HEK293 (cell line): Measurements from ENCODE around the gene RPSA.
"Not testable (repeated sequence)": the region's sequence is repeated elsewhere in the genome, so short reads cannot be mapped to it uniquely, and the experiment has no call there.

ENCODE experiments used
- CTCF ChIA-PET: fragments of 350-600 bp; formaldehyde crosslinking; extraction: SDS; loops from one replicate; lab custom pipeline; 2021; ENCODE audit warnings: antibody characterized with exemption; lab: Yijun Ruan, JAX
- POLR2A ChIA-PET: fragments of 300-600 bp; formaldehyde crosslinking; extraction: SDS; loops from one replicate; lab custom pipeline; 2020; ENCODE audit warnings: antibody characterized with exemption, inconsistent platforms; lab: Yijun Ruan, JAX
- H3K27ac ChIP-seq: fragments of 200-500 bp; sonication (Bioruptor generic); 2 replicates; pipeline ENCODE4 v1.5.1; 2014; ENCODE audit warnings: low read depth, low read length, control low read depth, inconsistent platforms; ENCODE audit errors: extremely low read depth
- H3K36me3 ChIP-seq, 2 experiments: fragments of 200-500 bp in 1 of 2; sonication (Bioruptor generic) in 1 of 2; 1 replicate in 1 of 2; 2 replicates in 1 of 2; pipeline ENCODE4 v1.5.1; 2014 to 2017; ENCODE audit warnings: inconsistent platforms in 2 of 2, low read length in 2 of 2; ENCODE audit not compliant: control insufficient read depth in 2 of 2, insufficient read depth in 1 of 2
- H3K4me1 ChIP-seq: fragments of 200-500 bp; sonication (Bioruptor generic); 2 replicates; pipeline ENCODE4 v1.5.1; 2014; ENCODE audit warnings: mild to moderate bottlenecking, low read length, inconsistent platforms; ENCODE audit not compliant: control insufficient read depth, insufficient read depth
- H3K4me3 ChIP-seq: 2 replicates; pipeline ENCODE4 v1.5.1; 2011; ENCODE audit warnings: low read depth, mild to moderate bottlenecking, control low read depth, low read length, moderate library complexity
- H3K9me3 ChIP-seq: fragments of 200-500 bp; sonication (Bioruptor generic); 2 replicates; pipeline ENCODE4 v1.5.1; 2014; ENCODE audit warnings: low read depth, low read length, inconsistent platforms; ENCODE audit not compliant: control insufficient read depth, insufficient read depth
- HOXC10 ChIP-seq: sonication (generic); formaldehyde crosslinking; IDR thresholded peaks from 2 replicates; pipeline ENCODE4 v1.8.1; 2023; ENCODE audit warnings: mild to moderate bottlenecking, missing genetic modification reagents
- PRDM4 ChIP-seq: fragments of 450-650 bp; formaldehyde crosslinking; IDR thresholded peaks from 2 replicates; pipeline ENCODE4 v1.5.1; 2017; ENCODE audit warnings: missing biosample characterization, missing genetic modification characterization
- YY1 ChIP-seq: fragments of 450-650 bp; formaldehyde crosslinking; IDR thresholded peaks from 2 replicates; pipeline ENCODE4 v1.5.1; 2018; ENCODE audit warnings: missing biosample characterization, missing genetic modification characterization
- ZNF140 ChIP-seq: fragments of 450-650 bp; formaldehyde crosslinking; IDR thresholded peaks from 2 replicates; pipeline ENCODE4 v1.5.1; 2016; ENCODE audit warnings: missing biosample characterization, missing genetic modification characterization
- ZNF175 ChIP-seq: fragments of 450-650 bp; formaldehyde crosslinking; IDR thresholded peaks from 2 replicates; pipeline ENCODE4 v1.5.1; 2016; ENCODE audit warnings: missing biosample characterization, missing genetic modification characterization
- ZNF2 ChIP-seq: fragments of 450-650 bp; formaldehyde crosslinking; IDR thresholded peaks from 2 replicates; pipeline ENCODE4 v1.5.1; 2016; ENCODE audit warnings: missing biosample characterization, missing genetic modification characterization
- ZNF274 ChIP-seq, 2 experiments: fragments of 200-500 bp in 1 of 2; fragments of 450-650 bp in 1 of 2; sonication (Bioruptor generic) in 1 of 2; formaldehyde crosslinking in 1 of 2; IDR thresholded peaks; 2 replicates each; pipeline versions ENCODE4 v1.5.1 to v1.6.1; 2014 to 2016; ENCODE audit warnings: borderline replicate concordance in 1 of 2, inconsistent platforms in 1 of 2, low read length in 1 of 2, missing biosample characterization in 1 of 2, missing genetic modification characterization in 1 of 2
- ZNF302 ChIP-seq: fragments of 450-650 bp; formaldehyde crosslinking; IDR thresholded peaks from 2 replicates; pipeline ENCODE4 v1.5.1; 2016; ENCODE audit warnings: missing biosample characterization, missing genetic modification characterization, low read depth
- ZNF394 ChIP-seq: fragments of 450-650 bp; formaldehyde crosslinking; IDR thresholded peaks from 2 replicates; pipeline ENCODE4 v1.5.1; 2016; ENCODE audit warnings: missing biosample characterization, missing genetic modification characterization, mild to moderate bottlenecking, moderate library complexity, borderline replicate concordance
- ZNF518A ChIP-seq: fragments of 450-650 bp; formaldehyde crosslinking; conservative IDR thresholded peaks from 2 replicates; pipeline ENCODE4 v1.5.1; 2016; ENCODE audit warnings: low read depth, missing biosample characterization, missing genetic modification characterization
- ZNF610 ChIP-seq: fragments of 450-650 bp; formaldehyde crosslinking; IDR thresholded peaks from 2 replicates; pipeline ENCODE4 v1.5.1; 2016; ENCODE audit warnings: missing biosample characterization, missing genetic modification characterization, borderline replicate concordance
- ZNF629 ChIP-seq: fragments of 450-650 bp; formaldehyde crosslinking; IDR thresholded peaks from 2 replicates; pipeline ENCODE4 v1.5.1; 2017; ENCODE audit warnings: missing biosample characterization, missing genetic modification characterization
- ZSCAN30 ChIP-seq: fragments of 450-650 bp; IDR thresholded peaks from 2 replicates; pipeline ENCODE4 v1.5.1; 2018; ENCODE audit warnings: missing biosample characterization, mild to moderate bottlenecking, missing genetic modification characterization, moderate library complexity
- ZXDB ChIP-seq: fragments of 450-650 bp; formaldehyde crosslinking; IDR thresholded peaks from 2 replicates; pipeline ENCODE4 v1.5.1; 2016; ENCODE audit warnings: missing biosample characterization, missing genetic modification characterization
- TF ChIP-seq, protein P1 (sequence below): fragments of 450-650 bp; formaldehyde crosslinking; IDR thresholded peaks from 2 replicates; pipeline ENCODE4 v1.5.1; 2016; ENCODE audit warnings: missing biosample characterization, missing genetic modification characterization
- TF ChIP-seq, protein P2 (sequence below): fragments of 450-650 bp; formaldehyde crosslinking; IDR thresholded peaks from 2 replicates; pipeline ENCODE4 v1.5.1; 2016; ENCODE audit warnings: missing biosample characterization, missing genetic modification characterization

RPSA gene

GRCh38 chr3:39449796-39450195, 43.3 kb downstream of the RPSA start:
- Histone ChIP-seq H3K9me3 (no peaks in the 10 kb centered on the region), H3K4me1 (no peaks in the 10 kb centered on the region), H3K36me3 (no peaks in the 10 kb centered on the region), H3K27ac (no peak overlapping the region), H3K4me3 (no peak overlapping the region)
- POLR2A ChIA-PET = no interaction called here
- CTCF ChIA-PET = interaction anchor here (0.6 to 8.3 kb wide), 2 partner anchors 11 to 49 kb away, joined by 4 to 86 read pairs; no protein-coding TSS in a partner anchor
- TF ChIP-seq HOXC10 (CRISPR knock-in tag) (no peak), ZSCAN30 (no peak)

DNA sequence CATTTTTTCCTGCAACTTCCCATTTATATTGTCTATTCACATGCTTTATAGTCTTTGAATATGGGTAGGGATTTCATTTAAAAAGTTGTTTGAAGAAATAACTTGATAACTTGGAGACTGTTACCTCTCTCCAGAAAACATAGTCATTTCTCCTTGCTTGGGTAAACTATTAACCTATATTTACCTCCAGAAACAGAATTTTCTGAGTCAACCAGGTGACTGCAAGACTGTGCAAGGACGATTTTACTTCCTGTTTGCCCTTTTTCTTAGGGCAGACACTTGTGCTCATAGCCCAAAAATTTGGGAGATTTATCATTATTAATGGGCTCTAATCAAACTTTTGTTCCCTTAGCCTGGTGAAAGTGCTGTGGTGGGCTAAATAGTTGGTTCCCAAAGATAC, 46.6 kb downstream of the RPSA start:
- no peaks in the 10 kb centered on the region for H3K36me3 ChIP-seq
- POLR2A ChIA-PET = no interaction called here

DNA sequence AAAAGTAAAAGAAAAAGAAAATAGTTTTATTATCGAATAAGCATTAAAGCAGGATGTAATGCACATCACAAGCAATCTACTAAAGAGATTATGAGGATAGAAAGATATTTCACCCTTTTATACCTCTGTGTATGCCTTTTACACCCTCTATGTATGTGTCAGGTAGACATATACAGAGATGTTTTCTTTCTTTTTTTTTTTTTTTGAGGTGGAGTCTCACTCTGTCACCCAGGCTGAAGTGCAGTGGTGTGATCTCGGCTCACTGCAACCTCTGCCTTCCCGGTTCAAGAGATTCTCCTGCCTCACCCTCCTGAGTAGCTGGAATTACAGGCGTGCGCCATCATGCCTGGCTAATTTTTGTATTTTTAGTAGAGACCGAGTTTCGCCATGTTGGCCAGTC, 47.4 kb downstream of the RPSA start:
- POLR2A ChIA-PET, CTCF ChIA-PET, H3K9me3 ChIP-seq, H3K36me3 ChIP-seq, H3K4me3 ChIP-seq, H3K27ac ChIP-seq, H3K4me1 ChIP-seq: not testable (repeated sequence)

More for the DNA sequence above, 46.6 kb downstream of the RPSA start:
- no peaks in the 10 kb centered on the region for H3K9me3 ChIP-seq
- H3K4me3 ChIP-seq = no peak overlapping the region
- no peak overlapping the region for H3K27ac ChIP-seq
- CTCF ChIA-PET = no interaction called here
- no peak for TF ChIP-seq ZNF2
- TF ChIP-seq ZNF394 (tag by site-specific recombination) = no peak
- no peak for TF ChIP-seq HOXC10 (CRISPR knock-in tag)
- TF ChIP-seq PRDM4 = no peak
- no peak for TF ChIP-seq ZNF274 (IDR thresholded peaks at IDR 0.05; ENCODE audit: low read length)
- TF ChIP-seq ZNF274 (tag by site-specific recombination; IDR thresholded peaks at IDR 0.05; ENCODE audit: borderline replicate concordance) = no peak
- no peak for TF ChIP-seq ZXDB
- TF ChIP-seq, protein P1, sequence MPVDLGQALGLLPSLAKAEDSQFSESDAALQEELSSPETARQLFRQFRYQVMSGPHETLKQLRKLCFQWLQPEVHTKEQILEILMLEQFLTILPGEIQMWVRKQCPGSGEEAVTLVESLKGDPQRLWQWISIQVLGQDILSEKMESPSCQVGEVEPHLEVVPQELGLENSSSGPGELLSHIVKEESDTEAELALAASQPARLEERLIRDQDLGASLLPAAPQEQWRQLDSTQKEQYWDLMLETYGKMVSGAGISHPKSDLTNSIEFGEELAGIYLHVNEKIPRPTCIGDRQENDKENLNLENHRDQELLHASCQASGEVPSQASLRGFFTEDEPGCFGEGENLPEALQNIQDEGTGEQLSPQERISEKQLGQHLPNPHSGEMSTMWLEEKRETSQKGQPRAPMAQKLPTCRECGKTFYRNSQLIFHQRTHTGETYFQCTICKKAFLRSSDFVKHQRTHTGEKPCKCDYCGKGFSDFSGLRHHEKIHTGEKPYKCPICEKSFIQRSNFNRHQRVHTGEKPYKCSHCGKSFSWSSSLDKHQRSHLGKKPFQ (tag by site-specific recombination) = no peak
- TF ChIP-seq, protein P2, sequence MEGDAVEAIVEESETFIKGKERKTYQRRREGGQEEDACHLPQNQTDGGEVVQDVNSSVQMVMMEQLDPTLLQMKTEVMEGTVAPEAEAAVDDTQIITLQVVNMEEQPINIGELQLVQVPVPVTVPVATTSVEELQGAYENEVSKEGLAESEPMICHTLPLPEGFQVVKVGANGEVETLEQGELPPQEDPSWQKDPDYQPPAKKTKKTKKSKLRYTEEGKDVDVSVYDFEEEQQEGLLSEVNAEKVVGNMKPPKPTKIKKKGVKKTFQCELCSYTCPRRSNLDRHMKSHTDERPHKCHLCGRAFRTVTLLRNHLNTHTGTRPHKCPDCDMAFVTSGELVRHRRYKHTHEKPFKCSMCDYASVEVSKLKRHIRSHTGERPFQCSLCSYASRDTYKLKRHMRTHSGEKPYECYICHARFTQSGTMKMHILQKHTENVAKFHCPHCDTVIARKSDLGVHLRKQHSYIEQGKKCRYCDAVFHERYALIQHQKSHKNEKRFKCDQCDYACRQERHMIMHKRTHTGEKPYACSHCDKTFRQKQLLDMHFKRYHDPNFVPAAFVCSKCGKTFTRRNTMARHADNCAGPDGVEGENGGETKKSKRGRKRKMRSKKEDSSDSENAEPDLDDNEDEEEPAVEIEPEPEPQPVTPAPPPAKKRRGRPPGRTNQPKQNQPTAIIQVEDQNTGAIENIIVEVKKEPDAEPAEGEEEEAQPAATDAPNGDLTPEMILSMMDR = no peak
- no peaks in the 10 kb centered on the region for H3K4me1 ChIP-seq

GRCh38 chr3:39454591-39455217, 48.2 kb downstream of the RPSA start:
- H3K9me3 ChIP-seq = no peaks in the 10 kb centered on the region
- POLR2A ChIA-PET = no interaction called here
- CTCF ChIA-PET = interaction anchor here (0.5 to 0.6 kb wide), 2 partner anchors 26 to 824 kb away, joined by 3 to 4 read pairs; no protein-coding TSS in a partner anchor
- H3K4me1 ChIP-seq = no peaks in the 10 kb centered on the region
- no peaks in the 10 kb centered on the region for H3K36me3 ChIP-seq
- H3K27ac ChIP-seq = no peak overlapping the region
- H3K4me3 ChIP-seq = no peak overlapping the region
- TF ChIP-seq ZNF140 (tag by site-specific recombination) (peak; percentile 34; the same call in 1 of the 2 replicates), ZNF175 (no peak), ZNF610 (no peak), ZNF302 (tag by site-specific recombination) (no peak), ZNF629 (tag by site-specific recombination) (no peak), YY1 (tag by site-specific recombination) (no peak), ZNF518A (tag by site-specific recombination) (peak; percentile 67; the same call in 1 of the 2 replicates)
